HEK293 (cell line): ENCODE data around the gene EFCAB5.

Experiments
- CTCF ChIP-seq: fragments of 450-650 bp; formaldehyde crosslinking; IDR thresholded peaks from 2 replicates; pipeline ENCODE4 v1.5.1; 2016; ENCODE audit warnings: missing biosample characterization, missing genetic modification characterization
- ZNF341 ChIP-seq: fragments of 450-650 bp; formaldehyde crosslinking; IDR thresholded peaks from 2 replicates; pipeline ENCODE4; 2016; ENCODE audit warnings: low read depth, missing biosample characterization, missing genetic modification characterization

GRCh38 chr17:30113213-30113612, 171.8 kb downstream of the EFCAB5 start:
- TF ChIP-seq CTCF (no peak), ZNF341 (no peak)
